ENCODE measurements around the gene CHAC1.

DNA sequence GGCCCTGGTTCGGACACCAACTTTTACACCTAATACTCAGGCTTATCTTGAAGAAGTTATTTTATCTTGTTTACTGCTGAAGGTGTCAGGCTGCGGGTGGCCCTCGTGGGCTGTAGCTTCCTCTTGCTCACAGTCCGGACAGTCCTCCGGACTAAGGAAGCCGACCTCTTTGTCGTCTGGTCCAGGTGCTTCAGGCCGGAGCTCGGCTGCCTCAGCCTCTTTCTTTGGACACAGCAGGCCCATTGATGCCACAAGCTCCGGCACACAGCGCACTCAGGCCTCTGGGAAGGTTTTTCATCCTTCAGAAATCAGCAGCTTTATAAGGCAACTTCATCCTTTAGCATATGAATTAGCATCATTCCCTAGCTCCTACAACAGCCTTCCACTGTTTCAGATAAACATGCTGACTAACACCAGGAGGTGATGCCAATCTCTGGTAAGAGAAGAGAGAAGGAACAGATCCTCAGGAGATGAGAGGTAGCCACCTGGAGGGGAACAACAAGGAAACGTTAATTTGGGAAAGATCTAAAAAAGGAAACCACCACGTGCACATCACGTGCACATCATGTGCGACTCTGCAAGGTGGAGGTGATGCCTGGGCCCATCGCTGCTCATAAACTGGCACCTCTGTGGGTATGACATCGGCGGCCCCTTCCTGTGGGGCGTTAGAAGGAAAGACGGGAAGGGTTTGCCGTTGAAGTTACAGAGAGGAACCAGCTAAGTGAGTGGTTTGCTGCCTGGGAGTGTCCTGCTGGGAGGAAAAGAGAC, 4.4 kb upstream of the CHAC1 start:
- no peak for TF ChIP-seq CTCF (IDR thresholded peaks at IDR 0.05; ENCODE audit: low read length)
- no peak for TF ChIP-seq EZH2 (optimal IDR thresholded peaks at IDR 0.05; ENCODE audit: low read depth, low read length)
